Measurements from ENCODE around the gene TRAF7.
A peak's percentile ranks its signal among the peaks of the same experiment; 100 is the strongest.

TRAF7 gene

DNA sequence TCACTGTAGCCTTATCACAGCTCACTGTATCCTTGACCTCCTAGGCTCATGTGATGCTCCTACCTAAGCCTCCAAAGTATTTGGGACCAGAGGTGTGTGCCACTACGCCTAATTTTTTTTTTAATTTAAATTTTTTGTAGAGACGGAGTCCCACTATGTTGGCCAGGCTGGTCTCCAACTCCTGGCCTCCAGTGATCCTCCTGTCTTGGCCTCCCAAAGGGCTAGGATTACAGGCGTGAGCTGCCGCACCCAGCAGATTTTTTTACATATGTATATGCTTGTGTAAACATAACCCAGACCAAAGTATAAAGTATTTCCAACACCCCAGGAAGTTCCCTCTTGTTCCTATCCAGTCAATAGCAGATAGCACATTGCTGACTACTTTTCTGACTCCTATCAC lies 60.7 kb downstream of the TRAF7 start:
- no peak for DNase-seq (ENCODE audit: low read depth, low spot score)

GRCh38 chr16:2223221-2223941 lies 67.8 kb downstream of the TRAF7 start, which contains the start of gene E4F1:
Gene E4F1, plus strand, starts transcription at chr16:2223591. Its CDS starts 23 bp downstream, at chr16:2223614.
- peak; percentile 99 for DNase-seq (ENCODE audit: low read depth, low spot score)

DNA sequence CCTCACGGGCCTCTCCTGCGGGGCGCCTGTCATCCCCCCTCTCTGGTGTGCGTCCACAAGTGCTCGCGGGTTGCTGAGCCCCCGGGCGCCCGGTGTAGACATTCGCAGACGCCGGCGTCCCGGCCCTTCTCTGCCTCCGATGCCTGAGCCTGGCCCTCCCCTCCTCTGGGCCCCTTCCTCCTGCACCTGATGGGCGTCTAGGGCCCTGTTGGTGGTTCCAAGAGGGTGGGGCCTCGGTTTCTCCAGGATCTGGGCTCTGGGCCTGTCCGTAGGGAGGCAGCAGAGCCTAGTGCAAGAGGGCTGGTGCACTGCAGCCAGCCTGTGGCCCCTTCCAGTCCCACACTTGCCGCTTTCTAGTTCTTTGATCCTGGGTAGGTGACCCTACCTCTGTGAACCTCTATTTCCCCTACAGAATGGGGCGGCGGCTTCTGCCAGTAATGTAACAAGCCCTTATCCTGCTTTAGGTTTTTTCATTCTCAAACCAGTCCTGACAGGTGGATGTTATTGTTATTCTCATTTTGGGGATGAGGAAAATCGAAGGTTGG lies 68.4 kb downstream of the TRAF7 start:
- no peak for DNase-seq (ENCODE audit: low read depth, low spot score)

DNA sequence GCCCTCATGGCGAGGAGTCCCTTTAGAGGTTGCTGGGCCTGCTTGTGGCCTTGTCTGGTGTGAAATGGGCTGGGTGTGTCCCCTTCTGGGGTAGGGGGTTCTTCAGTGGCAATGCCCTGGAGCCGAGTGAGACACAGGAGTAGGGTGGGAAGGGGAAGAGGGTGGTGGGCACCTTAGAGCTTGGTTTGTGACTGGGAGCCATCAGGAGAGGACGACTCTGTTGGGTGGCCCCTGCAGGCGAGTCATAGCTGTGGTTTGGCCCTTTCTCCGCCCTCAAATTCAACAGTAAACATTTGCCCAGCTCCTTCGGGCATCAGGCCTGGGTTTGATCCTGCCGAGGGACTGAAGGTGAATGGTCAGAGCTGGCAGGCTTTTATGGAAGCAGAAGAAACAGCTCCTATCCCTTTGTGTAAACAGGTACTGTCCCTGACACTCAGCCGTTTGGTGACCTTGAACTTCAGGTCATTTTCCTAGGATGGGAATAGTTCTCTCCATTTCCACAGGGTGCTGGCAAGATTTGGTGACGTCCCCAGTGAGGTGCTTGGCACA lies 70.7 kb downstream of the TRAF7 start:
- no peak for DNase-seq (ENCODE audit: low read depth, low spot score)

DNA sequence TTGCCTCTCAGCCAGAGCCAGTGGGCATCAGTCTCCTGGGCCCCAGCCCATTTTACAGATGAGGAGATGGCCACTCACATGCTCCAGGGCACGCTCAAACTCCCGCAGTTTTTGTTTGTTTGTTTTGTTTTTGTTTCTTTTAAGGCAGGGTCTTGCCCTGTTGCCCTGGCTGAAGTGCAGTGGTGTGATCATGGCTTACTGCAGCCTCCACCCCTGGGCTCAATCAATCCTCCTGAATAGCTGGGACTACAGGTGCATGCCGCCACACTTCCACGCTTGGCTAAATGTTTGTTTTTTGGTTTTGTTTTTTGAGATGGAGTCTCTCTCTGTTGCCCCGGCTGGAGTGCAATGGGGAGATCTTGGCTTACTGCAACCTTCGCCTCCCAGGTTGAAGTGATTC lies 71.3 kb downstream of the TRAF7 start:
- no peak for DNase-seq (ENCODE audit: low read depth, low spot score)
